Activated T-cell treated with anti-CD3 and anti-CD28 coated beads, Interleukin-2, amount 50 U/mL, for 72 hours (primary cell): Measurements from ENCODE around the gene LAMA2. TPM values are rescaled to one million over a fixed set of nuclear protein-coding genes. Genes with fewer than 3 reads are reported as not detected.

Experiments used
- ATAC-seq, 2 donors: fragments of 150-1000 bp; cut with Tn5 transposase; replicated peaks in 1 of 2; 2 replicates each; pipeline ENCODE4 v1.10.0; 2021; ENCODE audit warnings: moderate library complexity in 2 of 2, mild to moderate bottlenecking in 1 of 2
- DNase-seq, 2 donors: peaks; one replicate each; pipeline ENCODE4 v3.0.0; 2021 to 2022; ENCODE audit warnings: mixed read lengths in 1 of 2
- H3K27ac Mint-ChIP-seq: one replicate; pipeline ENCODE4 v1.8.0; 2022; ENCODE audit warnings: mild to moderate bottlenecking, moderate library complexity, mixed read lengths
- H3K27me3 Mint-ChIP-seq: one replicate; pipeline ENCODE4 v1.8.0; 2022; ENCODE audit warnings: low read depth, mixed read lengths
- H3K36me3 Mint-ChIP-seq, 2 donors: one replicate each; pipeline ENCODE4 v1.8.0; 2022; ENCODE audit warnings: mixed read lengths in 2 of 2, mild to moderate bottlenecking in 1 of 2; ENCODE audit not compliant: insufficient read depth in 2 of 2
- H3K4me1 Mint-ChIP-seq: one replicate; pipeline ENCODE4 v1.8.0; 2022; ENCODE audit warnings: low read depth, mixed read lengths
- H3K4me3 Mint-ChIP-seq, 2 donors: one replicate each; pipeline ENCODE4 v1.8.0; 2022; ENCODE audit warnings: mild to moderate bottlenecking in 2 of 2, mixed read lengths in 2 of 2, moderate library complexity in 2 of 2
- H3K9me3 Mint-ChIP-seq, 2 donors: one replicate each; pipeline ENCODE4 v1.8.0; 2022; ENCODE audit warnings: mixed read lengths in 2 of 2
- total RNA-seq, 2 donors: library from RNA; stranded (reverse); gene quantifications; one replicate each; pipeline ENCODE4 v1.2.3, GENCODE V29; 2022

The LAMA2 gene
- total RNA-seq, 2 donors from 2014 or later = 0.05 TPM; not detected in 1

DNA sequence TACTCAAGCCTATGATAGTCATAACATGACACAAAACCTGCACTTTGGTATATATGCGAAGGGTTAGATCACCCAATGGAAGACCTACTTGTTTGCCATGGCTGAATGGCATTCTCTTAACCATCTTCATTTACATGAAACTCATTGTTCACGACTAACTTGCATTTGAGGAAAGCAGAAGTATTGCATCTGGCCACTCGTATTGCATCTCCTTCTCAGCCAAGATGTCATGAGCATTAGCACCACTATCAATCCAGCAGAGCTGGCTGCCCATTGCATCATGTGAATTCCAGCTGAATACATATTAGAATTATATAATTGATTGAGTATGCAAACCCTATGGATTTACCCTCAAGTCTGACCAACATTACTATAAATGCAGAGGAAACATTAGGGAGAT is 390.2 kb downstream of the LAMA2 start:
- no peak for DNase-seq

DNA sequence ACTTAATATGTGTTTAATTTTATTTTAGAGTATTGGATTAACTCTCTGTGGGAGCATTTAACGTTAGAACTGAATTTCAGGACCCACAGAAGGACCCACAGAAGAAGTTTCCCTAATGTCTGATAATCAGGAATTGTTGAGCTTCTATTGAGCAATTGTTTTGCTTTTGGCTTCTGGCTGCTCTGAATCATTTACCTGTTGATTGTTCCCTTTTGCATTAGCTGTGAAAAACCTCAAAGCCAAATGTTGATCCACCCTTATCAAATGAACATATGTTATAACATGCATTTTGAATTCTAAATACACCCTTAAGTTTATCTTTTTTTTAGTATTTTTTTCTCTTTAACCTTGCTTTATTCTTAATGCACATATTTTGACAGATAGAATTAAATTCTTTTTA is 393.5 kb downstream of the LAMA2 start:
- no peak for DNase-seq
- Mint-ChIP-seq H3K4me1 (peaks cover 8% of the 10 kb centered on the region), H3K27me3 (peaks cover 6% of the 10 kb centered on the region), H3K27ac (no peak overlapping the region), H3K36me3 (no peaks in the 10 kb centered on the region), H3K4me3 (no peak overlapping the region), H3K9me3 (no peaks in the 10 kb centered on the region)
- no peak for ATAC-seq

More for the DNA sequence above, 390.2 kb downstream of the LAMA2 start:
- Mint-ChIP-seq H3K9me3 (no peaks in the 10 kb centered on the region), H3K27ac (no peak overlapping the region), H3K27me3 (peaks cover 12% of the 10 kb centered on the region), H3K4me3 (no peak overlapping the region), H3K4me1 (no peaks in the 10 kb centered on the region), H3K36me3 (no peaks in the 10 kb centered on the region)
- no peak for ATAC-seq

DNA sequence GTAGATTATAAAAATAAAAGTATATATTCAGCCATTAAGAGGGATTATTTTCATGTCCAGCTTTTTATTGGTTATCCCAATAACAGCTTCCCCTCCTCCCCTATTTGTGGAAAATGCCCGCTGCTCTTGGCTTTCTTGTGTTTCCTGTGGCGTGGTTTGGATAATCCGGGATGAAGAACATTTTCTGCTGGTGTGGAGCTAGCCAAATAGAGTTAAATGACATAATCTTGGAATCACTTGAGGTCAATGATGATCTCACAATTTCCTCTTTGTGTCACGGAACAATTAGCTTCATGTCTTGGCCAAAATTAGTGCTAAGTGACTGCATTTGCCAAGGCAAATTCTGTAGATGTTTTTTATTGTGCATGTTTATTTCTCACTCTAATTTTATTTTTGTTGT is 394.0 kb downstream of the LAMA2 start:
- Mint-ChIP-seq H3K9me3 (no peaks in the 10 kb centered on the region), H3K36me3 (no peaks in the 10 kb centered on the region), H3K27me3 (peaks cover 6% of the 10 kb centered on the region), H3K4me3 (no peak overlapping the region), H3K4me1 (peaks cover 8% of the 10 kb centered on the region), H3K27ac (no peak overlapping the region)
- DNase-seq (no peak), ATAC-seq (no peak)

DNA sequence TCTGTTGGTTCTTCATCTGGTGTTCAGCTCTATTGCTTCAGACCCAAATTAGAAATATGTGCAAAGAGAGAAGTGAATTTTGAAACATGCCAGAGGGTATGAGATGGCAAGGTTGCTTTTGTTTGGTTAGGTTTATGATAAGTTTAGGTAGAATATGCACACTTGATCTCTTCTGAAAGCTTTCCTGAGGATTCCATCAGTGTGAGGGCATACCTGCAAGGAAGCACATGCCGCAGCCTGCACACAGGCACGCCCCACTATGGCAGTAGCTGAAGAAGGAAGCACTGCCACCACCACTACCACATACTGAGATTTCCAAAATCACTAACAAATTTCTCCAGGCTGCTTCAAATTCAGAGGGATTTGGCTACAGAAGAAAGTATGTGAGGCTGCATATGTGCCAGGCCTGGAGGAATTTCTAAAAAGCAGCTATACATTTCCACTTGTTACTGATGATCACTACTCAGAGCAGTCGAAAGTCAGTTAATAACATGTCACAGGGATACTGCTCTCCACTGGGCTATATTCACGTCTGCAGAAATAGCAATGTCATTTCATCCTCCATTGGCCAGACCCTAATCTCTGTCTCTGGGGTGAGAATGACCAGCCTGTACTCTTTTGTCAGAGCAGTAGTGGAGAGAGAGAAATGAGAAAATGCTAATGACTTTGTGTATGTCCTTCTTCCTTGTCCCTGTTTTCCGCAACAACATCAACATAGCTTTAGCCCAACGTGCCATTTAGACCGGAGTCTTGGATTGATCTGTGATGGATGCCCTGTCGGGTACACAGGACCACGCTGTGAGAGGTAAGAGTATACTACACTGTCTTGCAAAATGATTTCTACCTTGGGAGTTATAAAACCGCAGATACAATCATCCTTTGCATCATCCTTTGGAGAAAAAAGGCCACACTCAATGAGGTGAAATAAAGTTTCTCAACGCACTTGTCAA is 396.7 kb downstream of the LAMA2 start:
- H3K4me3 Mint-ChIP-seq = no peak overlapping the region
- peaks cover 6% of the 10 kb centered on the region for H3K27me3 Mint-ChIP-seq
- ATAC-seq = no peak
- no peak overlapping the region for H3K27ac Mint-ChIP-seq
- no peak for DNase-seq
- H3K9me3 Mint-ChIP-seq = no peaks in the 10 kb centered on the region
- peaks cover 8% of the 10 kb centered on the region for H3K4me1 Mint-ChIP-seq
- no peaks in the 10 kb centered on the region for H3K36me3 Mint-ChIP-seq

DNA sequence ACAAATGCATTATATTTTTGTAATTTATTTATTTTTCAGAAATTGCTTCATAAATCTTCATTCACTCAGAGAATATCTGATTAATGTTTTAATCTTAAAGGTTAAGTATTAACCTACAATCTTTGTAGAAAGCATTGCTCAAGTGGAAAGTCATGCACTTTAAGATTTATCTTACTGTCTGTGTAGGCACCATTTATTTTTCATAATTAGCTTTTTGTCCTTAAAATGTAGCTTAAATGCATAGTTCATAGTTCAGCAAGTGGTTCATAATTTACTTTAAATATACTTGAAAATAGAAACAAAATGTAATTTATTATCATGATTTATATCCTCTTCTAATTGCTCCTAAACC is 397.3 kb downstream of the LAMA2 start:
- no peak overlapping the region for H3K4me3 Mint-ChIP-seq
- H3K27me3 Mint-ChIP-seq = peaks cover 6% of the 10 kb centered on the region
- no peak for DNase-seq
- peaks cover 8% of the 10 kb centered on the region for H3K4me1 Mint-ChIP-seq
- no peak overlapping the region for H3K27ac Mint-ChIP-seq
- H3K9me3 Mint-ChIP-seq = no peaks in the 10 kb centered on the region
- no peaks in the 10 kb centered on the region for H3K36me3 Mint-ChIP-seq
- no peak for ATAC-seq

DNA sequence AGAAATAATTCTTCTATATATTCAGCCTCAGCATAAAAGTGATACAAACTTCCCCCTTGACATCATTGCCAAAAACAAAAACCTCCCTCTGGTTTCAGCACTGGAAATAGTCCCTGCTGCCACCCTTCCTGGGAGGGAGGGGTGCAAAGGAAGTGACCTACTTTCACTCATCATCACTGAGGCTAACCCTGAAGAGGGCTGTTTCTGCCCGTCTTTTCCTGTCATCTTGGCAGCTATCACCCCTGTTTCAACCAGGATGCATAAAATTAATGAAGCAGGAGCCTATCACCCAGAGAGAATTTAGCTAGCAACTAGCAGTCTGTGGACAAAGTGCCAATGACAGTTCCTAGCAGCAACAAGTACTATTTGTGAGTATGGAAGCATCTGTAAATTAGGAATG is 397.8 kb downstream of the LAMA2 start:
- H3K36me3 Mint-ChIP-seq = no peaks in the 10 kb centered on the region
- no peaks in the 10 kb centered on the region for H3K9me3 Mint-ChIP-seq
- H3K4me1 Mint-ChIP-seq = peaks cover 8% of the 10 kb centered on the region
- ATAC-seq (peak; percentile 46 to 92), DNase-seq (peak; percentile 8 to 44)
- H3K27ac Mint-ChIP-seq = no peak overlapping the region
- H3K27me3 Mint-ChIP-seq = peaks cover 6% of the 10 kb centered on the region
- peak overlapping the region in 1 of 2 donors; percentile 56 for H3K4me3 Mint-ChIP-seq

DNA sequence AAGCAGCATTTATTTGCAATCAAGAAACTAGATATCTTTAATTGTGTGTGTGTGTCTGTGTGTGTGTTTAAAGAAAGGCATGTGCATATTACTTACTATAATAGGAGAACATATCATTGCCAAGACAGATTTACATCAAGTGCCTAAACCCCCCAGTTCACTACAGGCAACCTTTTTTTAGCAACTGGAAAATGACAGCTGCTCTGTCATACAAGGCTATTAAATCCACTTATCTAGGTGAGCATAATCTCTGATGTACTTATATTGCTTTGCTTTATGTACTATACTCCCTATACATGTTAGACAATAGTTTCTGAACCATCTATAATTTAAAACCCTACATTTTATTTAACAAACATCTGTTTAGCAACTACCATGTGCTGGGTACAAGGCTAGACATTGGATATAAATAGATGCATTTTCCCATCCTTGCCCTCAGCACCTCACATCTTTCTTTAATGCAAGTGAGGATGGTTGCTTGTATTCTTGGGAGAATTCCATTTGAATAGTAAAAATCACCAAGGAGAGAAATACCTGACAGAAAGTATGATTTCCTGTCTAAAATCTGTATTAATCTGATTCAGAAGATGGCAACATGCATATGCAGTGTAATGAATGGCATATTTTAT is 398.3 kb downstream of the LAMA2 start:
- H3K4me1 Mint-ChIP-seq = peaks cover 8% of the 10 kb centered on the region
- peak overlapping the region; percentile 62 for H3K27ac Mint-ChIP-seq
- no peaks in the 10 kb centered on the region for H3K9me3 Mint-ChIP-seq
- DNase-seq (no peak), ATAC-seq (no peak)
- H3K36me3 Mint-ChIP-seq = no peaks in the 10 kb centered on the region
- peaks cover under 1% of the 10 kb centered on the region for H3K27me3 Mint-ChIP-seq
- peak overlapping the region in 1 of 2 donors; percentile 56 for H3K4me3 Mint-ChIP-seq

DNA sequence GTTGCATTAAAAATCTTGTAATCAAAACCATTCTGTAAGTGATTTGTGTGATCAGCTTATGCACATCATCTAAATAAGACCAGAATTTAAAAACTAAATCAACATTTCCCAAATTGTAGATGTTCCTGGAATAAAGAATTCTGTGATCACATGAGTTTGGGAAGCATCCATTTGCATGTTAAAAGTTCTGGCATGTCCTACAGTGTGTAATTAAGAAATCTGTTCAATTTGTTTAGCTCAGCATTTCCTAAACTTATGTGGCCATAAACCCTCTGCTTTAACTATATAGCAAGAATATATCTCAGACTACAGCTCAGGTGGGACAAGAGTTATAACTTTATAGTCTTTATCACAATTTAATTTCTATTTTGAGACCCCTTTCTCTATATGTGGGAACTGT is 399.1 kb downstream of the LAMA2 start:
- no peaks in the 10 kb centered on the region for H3K9me3 Mint-ChIP-seq
- peaks cover 8% of the 10 kb centered on the region for H3K4me1 Mint-ChIP-seq
- H3K36me3 Mint-ChIP-seq = no peaks in the 10 kb centered on the region
- no peak for DNase-seq
- H3K4me3 Mint-ChIP-seq = no peak overlapping the region
- no peak for ATAC-seq
- no peaks in the 10 kb centered on the region for H3K27me3 Mint-ChIP-seq
- H3K27ac Mint-ChIP-seq = no peak overlapping the region

DNA sequence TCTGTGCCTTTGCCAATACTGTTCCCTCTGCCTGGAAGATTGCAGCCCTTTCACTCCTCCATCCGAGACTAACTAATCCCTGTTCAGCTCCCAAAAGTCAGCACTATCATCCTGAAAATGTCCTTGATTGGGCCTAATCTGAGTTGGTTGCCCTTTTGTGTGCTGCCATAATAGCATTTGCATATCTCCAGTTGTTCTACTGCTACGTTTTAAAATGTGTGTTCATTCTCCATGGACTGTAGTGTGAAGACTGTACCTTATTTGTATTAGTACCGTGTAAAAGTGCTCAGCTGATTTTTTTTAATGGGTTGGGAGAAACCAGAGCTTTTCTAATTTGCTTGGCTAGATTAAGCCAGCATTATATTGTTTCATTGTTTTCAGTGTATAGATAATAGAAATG is 401.3 kb downstream of the LAMA2 start:
- Mint-ChIP-seq H3K36me3 (no peaks in the 10 kb centered on the region), H3K27me3 (peaks cover 6% of the 10 kb centered on the region), H3K4me3 (no peak overlapping the region), H3K9me3 (no peaks in the 10 kb centered on the region), H3K4me1 (peaks cover 8% of the 10 kb centered on the region), H3K27ac (no peak overlapping the region)
- ATAC-seq (no peak), DNase-seq (no peak)

DNA sequence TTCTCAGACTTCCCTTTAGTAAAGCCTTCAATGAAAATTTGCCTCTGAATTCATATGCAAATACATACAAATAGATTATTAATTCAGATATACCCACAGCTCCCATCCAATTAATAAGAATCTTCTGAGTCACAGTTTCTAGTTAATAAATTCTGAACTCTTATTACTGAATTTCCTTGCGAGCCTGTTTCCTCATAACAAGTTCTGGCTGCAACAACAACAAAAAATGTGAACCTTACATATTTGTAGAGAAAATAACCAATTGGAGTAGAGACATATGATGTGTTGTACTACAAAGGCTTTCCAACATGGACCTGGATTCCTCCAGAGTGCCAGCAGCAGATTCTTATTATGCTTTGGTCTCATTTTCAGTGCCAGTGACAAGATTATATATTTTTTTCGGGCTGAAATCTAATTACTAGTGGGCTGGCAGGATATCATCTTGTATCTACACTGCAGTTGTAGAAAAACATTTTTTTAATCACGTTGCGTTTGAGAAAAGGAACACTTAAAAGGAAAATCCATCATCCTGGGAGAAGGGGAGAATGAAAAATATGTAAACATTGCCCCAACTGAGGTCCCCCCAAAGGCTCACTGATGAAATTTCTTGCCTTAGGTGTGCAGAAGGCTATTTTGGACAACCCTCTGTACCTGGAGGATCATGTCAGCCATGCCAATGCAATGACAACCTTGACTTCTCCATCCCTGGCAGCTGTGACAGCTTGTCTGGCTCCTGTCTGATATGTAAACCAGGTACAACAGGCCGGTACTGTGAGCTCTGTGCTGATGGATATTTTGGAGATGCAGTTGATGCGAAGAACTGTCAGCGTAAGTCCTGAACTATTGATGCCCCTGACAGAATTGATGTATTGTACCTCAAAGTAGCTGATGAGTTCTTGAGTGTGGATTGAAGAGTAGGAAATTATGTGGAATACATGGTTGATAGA is 404.6 kb downstream of the LAMA2 start:
- Mint-ChIP-seq H3K27ac (no peak overlapping the region), H3K4me3 (no peak overlapping the region), H3K4me1 (no peaks in the 10 kb centered on the region), H3K9me3 (no peaks in the 10 kb centered on the region), H3K27me3 (peaks cover 6% of the 10 kb centered on the region), H3K36me3 (no peaks in the 10 kb centered on the region)
- ATAC-seq (no peak), DNase-seq (no peak)

DNA sequence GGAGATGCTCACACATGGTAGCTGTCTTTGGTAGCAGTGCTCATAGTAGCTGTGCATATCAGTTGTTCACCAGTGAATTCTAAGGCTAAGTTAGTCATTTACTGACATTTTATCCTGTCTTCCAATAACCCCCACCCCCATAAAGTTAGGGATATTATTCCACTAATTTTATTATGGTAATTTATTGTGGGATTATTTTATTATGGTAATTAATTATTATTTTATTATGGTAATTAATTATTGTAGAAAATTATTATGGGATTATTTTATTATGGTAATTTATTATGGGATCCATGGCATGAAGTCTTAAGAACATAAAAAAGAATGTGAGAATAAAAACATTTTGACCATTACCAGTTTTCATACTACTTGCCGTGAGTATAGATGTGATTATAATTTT is 406.5 kb downstream of the LAMA2 start:
- DNase-seq (no peak), ATAC-seq (no peak)
- H3K27me3 Mint-ChIP-seq = peaks cover 6% of the 10 kb centered on the region
- no peak overlapping the region for H3K4me3 Mint-ChIP-seq
- H3K4me1 Mint-ChIP-seq = no peaks in the 10 kb centered on the region
- H3K9me3 Mint-ChIP-seq = no peaks in the 10 kb centered on the region
- no peaks in the 10 kb centered on the region for H3K36me3 Mint-ChIP-seq
- no peak overlapping the region for H3K27ac Mint-ChIP-seq

DNA sequence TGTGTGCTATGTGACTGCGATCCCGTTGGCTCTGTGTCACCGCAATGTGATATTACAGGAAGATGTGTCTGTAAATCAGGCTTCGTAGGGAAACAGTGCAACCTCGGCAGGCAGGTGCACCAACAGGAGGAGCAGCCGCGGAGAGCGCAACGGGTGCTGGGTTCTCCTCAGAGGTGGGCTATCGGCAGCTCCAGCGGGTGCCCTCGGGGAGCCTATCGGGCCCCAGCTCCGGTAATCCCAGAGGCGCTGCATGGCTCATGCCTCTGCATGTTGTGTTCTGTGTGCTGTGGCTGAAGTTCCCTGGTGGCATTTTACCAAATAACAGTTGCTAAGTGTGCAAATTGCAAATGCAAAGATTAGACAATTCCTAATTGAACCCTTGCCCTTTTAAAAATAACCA is 409.9 kb downstream of the LAMA2 start:
- no peak for DNase-seq
- Mint-ChIP-seq H3K9me3 (no peaks in the 10 kb centered on the region), H3K4me1 (no peaks in the 10 kb centered on the region), H3K4me3 (no peak overlapping the region), H3K36me3 (no peaks in the 10 kb centered on the region), H3K27ac (no peak overlapping the region), H3K27me3 (peaks cover 6% of the 10 kb centered on the region)
- no peak for ATAC-seq

DNA sequence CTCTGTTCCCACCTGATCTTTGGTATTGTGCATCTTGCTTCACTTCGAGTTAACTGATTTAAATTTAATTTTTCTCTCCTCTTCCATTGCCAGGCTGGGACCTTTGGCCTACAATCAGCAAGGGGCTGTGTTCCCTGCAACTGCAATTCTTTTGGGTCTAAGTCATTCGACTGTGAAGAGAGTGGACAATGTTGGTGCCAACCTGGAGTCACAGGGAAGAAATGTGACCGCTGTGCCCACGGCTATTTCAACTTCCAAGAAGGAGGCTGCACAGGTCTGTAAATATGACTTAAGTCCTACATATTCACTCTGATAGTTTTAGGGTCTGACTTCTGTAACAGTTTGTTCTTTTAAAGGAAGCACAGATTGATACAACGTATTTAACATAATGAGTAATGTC is 414.7 kb downstream of the LAMA2 start:
- peaks cover 8% of the 10 kb centered on the region for H3K27me3 Mint-ChIP-seq
- no peaks in the 10 kb centered on the region for H3K4me1 Mint-ChIP-seq
- DNase-seq (no peak), ATAC-seq (no peak)
- no peaks in the 10 kb centered on the region for H3K36me3 Mint-ChIP-seq
- H3K9me3 Mint-ChIP-seq = no peaks in the 10 kb centered on the region
- H3K4me3 Mint-ChIP-seq = no peak overlapping the region
- no peak overlapping the region for H3K27ac Mint-ChIP-seq
